HL-60/S4 treated with retinoic acid at 250 ng/mL for 4 days and 3 days (cell line): ENCODE data around the gene CPT1C.

Experiments
- in situ Hi-C: fragments of 300-500 bp; cut with MboI; formaldehyde crosslinking; loops from 2 replicates; pipeline ENCODE4 v1.7.0; 2022; ENCODE audit warnings: low sequenced_read_pairs

CPT1C gene

DNA sequence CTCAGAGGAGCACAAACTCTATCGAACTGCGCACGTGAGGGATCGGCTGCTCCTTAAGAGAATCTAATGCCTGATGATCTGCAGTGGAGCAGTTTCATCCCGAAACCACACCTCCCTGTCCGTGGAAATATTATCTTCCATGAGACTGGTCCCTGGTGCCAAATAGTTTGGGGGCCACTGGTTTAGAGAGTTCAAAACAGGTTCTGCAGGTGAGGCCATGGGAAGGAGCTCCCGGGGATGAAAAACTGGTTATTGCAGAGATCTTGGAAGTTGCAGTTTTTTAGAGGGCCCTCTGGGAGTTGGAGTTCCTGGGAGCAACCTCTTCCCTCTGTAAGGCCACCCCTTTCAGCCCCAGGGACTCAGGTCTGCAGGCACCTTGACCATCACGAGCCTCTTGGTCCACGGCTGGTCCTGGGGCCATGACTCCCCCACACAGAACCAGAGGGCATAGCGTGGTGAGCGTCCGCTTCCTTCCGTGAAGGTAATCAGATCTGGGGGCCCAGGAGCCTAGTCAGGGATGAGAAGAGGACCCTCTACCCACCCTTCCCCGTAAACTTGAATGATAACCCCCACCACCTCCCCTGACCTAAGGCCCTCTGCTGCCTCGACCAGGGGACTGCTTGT is 30.5 kb upstream of the CPT1C start:
- in situ Hi-C loops = no loop called here

DNA sequence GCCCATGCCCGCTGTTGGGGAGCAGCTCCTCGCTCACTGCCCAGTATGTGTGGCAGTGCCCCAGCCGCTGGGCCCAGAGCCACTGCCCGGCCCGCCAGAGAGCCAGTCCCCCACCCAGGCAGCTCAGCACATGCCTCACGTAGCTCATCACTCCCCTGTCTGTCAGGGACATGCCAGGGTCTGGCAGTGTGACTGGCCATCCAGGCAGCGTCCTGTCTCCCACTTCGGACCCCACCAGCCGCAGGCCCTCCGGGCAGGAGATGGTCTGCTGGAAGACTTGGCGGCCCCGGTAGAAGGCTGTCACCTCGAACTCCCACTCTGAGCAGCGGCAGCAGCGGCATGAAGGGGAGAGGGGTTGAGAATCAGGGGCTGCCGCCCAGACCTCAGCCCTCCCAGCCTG is 28.9 kb upstream of the CPT1C start:
- in situ Hi-C loops = no loop called here

DNA sequence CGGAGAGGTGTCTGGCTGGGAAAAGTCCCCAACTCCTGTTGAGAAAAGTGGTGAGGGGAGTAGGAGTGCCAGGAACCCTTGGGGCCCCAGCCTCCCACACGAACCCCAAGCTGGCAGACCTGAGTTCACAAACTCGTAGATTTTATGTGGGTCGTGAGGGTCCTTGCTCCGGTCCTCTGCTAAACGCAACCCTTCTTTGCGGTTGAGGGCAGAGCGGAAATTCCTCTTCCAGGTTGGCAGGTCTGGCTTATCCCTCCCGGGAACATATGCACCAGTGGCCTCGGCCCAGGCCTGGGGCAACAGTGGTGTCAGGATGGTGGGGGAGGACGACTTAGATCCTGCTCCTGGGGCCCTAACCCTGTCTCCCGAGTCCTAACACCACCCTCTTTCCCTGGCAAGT is 27.7 kb upstream of the CPT1C start:
- in situ Hi-C loops = no loop called here

DNA sequence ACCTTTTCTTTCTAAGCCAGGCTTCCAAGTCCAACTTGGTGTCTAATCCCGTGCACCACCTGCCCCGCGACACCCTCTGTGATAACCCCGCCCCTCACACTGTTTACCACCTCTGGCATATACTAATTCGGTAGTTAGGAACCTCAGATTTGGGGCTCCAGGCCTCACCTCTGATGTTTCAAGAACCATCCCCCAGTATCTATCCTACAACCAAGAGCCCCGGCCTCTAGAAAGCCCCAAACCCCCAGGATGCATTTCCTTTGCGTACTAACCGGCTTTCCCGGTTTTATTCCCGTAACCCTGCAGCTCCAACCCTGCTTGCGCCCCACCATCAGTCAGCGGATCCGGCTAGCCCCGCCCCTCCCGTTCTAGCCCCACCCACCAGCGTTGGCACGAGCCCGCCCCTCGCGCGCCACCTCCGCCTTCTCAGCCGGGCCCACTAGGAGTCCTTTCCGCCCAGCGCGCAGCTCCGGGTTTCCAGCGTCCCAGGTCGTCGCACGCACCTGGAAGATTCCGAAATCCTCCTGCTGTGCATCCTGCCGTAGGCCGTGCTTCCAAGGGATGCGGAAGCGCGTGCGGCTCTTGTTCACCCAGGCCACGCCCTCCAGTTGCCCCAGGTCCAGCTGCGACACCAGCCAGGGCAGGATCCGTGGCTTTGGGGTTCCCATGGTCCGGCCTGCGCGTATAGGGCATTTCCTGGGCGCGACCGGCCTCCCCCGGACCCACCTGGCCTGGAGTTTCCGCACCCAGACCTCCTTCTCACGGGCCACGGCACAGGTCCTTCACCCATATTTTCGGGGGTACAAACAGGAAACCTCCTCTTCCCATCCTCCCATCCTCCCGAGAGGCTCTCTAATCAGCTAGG is 26.5 kb upstream of the CPT1C start:
- in situ Hi-C loops = no loop called here

DNA sequence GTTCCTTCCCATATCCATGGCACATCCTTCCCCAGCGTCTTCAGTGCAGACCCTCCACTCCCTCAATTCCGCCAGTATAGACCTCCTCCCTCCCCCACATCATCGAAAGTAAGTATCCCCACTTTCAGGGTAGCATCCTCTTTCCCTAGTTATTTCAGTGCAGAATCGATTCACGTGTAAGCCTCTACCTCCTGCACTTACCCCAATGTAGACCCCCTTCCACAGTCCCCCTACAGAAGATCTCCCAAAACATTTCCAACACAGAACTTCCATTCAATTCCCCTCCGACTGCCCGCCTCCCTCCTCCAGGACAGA is 25.9 kb upstream of the CPT1C start:
- in situ Hi-C loops = no loop called here

DNA sequence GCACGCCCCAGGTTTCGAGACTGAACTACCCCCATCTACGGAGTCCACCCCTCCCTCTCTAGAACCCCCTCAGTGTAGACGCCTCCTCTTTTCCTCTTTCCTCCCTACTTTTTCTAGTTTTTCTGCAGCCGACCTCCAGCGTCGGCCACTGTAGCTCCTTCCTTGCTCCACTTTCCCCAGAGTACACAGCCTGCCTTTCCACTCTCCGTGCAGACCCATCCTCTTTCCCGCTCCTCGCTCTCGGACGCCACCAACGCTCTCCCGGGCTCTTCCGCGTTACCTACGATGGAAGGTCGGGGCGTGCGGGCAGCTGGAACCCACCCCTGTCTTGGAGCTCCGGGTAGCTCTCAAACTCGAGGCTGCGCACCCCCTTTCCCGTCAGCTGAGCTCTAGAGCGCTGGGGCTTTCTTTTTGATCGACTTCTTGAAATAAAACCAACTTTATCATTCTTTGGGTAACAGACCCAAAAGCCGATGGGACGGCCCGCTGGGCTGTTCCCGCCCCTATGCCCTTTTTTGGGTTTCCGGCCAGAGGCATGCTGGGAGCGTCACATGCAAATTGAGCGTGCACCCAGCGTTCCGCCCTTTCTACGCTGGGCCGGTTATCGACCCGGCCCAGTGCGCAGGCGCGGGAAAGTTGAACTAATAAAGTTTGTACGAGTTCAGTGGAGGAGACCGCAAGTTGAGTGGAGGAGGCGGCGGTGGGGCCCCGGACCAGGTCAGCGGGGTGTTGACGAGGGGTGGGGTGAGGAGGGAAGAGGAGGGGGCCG is 25.4 kb upstream of the CPT1C start, which contains the start of the genes BCL2L12 and IRF3:
Gene BCL2L12, plus strand, starts transcription at position 583 of the 769 bp plus-strand sequence. CDS start 760 bp downstream, outside the sequence.
Gene IRF3, minus strand, starts transcription at position 507 of the 769 bp plus-strand sequence. CDS start 1,019 bp downstream, outside the sequence.
- in situ Hi-C loops = no loop called here

DNA sequence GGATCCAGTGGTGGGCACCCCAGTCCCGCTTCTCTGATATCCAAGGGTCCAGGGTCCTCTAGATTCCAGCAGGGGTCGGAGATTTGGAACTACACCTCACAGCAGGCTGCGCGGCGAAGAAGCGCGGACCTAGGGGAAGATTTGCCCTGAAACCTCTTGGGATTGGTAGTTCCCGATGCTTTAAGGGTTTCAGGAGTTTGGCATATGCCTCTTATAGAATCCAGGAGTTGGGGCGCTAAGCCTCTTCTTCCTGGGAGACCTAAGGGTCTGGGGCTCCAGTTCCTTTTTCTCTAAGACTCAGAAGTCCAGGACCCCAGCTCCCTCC is 24.8 kb upstream of the CPT1C start:
- in situ Hi-C loops = no loop called here

DNA sequence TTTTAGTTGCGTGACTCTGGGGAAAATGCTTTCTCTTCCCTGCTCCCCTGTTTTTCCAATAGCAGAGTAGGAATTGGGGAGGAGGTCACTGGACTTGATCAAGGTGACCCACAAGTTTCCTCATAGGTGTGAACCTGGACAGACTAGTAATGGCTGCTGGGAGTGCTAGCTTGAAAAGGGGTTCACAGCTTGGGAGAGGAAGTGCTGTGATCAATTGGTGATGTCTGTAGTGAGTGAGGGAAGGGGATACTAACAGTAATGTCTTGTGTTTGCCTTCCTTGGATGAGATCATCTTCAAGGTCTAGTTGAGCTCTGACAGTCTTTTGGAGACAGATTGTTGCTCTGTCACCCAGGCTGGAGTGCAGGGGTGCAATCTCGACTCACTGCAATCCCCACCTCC is 23.4 kb upstream of the CPT1C start:
- in situ Hi-C loops = no loop called here

DNA sequence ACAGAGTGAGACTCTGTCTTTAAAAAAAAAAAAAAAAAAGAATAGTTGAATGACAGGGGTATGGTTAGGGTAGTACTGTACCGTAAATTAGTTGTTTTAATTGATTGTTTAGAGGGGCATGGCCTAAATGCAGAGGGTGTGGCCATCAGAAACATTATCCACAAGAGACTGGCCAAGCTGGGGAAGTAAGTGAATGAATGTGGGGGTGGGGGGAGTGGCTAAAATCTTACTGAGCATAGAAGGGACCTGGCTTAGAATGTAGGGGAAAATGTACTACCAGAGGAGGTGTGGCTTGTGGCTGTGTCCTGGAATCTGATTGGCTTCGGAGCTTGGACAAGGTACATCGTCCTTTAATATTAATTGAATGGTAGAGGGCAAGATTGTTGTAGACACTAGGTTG is 21.4 kb upstream of the CPT1C start:
- in situ Hi-C loops = no loop called here

DNA sequence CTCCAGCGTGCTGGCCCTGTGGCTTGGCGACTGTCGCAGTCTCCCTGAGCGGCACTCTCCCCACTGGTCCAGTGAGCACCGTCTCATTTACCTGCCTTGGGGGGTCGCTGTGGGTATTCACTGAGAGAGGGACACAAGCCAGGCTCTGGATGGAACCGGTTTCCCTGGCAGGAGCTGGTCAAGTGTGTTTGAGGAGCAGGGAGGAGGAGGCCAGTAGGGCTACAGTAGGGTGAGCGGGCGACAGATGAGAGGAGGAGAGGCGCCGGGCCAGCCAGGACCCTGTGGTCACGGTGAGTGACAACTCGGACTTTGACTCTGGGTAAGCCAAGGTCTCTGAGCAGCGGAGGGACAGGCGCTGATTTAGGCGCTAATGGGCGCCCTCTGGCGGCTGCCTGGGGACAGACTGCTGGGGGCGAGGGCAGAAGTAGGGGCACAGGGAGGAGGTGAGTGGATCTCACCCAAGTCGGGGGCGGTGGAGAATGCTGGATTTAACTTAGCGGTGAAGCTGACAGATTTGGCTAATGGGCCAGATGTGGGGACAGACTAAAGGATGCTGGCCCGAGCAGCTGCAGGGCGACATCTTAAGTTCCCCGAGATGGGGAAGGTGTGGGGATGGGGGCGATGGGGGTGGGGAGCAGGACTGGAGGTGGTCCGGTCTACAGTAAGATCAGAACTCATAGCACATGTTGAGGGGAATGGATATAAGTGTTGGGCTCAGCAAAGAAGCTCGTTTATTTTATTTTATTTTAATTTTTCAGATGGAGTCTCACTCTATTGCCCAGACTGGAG is 18.6 kb upstream of the CPT1C start:
- in situ Hi-C loops = no loop called here

DNA sequence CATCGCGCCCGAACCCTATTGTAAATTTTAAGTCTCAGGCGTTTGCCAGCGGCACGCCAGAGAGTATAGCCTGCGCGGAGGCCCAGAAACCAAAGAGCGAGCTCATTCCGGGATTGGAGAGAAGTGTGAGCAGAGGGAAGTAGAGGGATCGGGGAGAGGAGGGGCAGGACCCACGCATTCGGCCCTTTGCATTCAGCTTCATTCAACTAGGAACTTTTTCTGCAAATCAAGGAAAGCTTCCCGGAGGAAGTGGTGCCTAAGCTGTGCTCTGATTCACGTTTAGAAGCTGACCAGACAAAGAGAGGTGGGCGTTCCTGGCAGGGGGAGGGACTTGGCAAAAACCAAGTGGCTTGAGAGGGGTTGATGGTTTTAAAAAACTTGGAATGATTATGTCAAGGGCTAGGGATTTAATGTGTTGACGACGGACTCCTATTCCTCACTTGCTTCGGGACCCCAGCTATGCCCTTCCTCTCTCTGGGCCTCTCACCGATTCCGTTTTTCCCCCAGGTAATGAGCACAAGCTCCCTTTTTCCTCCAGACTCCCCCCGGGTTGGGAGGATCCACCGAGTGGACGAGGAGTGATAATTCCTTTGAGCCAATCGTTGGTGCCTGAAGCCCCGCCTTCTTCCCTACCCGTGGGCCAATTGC is 14.7 kb upstream of the CPT1C start:
- in situ Hi-C loops = no loop called here

DNA sequence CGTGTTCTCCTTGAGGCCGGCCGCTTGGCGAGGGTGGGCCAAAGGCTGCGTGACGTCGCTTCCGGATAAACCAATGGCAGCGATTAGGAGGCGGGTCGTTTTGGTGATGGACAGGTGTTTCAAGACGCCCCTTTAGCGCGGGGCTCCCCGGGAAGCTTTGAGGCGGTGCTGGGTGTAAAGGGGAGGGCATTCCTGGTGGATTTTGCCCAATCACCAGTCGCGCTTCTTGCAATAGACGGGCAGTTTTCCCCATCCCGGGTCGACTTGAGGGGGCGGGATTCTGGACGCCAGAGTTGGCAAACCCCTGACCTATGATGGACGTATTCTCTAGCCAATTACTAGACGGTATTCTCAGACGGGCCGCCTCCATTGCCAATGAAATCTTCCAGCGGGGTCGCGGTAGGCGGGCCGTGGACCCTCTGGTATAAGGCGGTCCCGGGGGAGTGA is 14.1 kb upstream of the CPT1C start:
- in situ Hi-C loops = no loop called here

DNA sequence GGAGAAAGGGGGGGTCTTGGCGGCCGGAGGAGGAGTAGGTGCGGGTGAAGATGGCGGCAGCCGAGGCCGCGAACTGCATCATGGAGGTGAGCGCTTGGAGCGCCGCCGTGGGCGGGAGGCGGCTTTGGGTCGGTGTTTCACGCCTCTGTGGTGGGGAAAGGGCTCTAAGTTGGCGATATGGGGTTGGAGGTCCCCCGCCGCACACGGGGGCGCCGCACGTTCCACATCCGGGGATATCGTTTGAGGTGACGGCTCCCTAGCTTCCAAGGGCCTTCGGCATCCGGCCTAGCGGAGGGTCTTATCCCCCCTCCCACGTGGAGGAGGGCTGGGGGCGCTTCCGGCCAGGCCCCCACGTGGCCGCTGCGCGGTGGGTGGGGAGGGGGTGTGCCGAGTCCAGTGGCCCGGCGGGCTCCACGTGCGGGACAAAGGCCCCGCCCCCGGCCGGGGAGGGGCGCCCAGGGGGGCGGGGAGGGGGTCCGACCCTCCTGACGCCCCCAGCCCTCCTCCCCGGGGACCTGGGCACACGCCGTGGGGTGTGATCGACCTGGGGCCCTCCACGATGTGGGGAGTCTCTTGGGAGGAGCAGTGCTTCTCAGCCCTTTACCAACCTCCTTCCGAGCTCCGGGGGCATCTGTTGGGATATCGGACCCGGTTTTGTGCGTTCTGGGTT is 13.6 kb upstream of the CPT1C start, which contains the start of gene PRMT1:
Gene PRMT1, plus strand, starts transcription at position 41 of the 670 bp plus-strand sequence. Its CDS starts 10 bp downstream, at position 51.
- in situ Hi-C loops = no loop called here

DNA sequence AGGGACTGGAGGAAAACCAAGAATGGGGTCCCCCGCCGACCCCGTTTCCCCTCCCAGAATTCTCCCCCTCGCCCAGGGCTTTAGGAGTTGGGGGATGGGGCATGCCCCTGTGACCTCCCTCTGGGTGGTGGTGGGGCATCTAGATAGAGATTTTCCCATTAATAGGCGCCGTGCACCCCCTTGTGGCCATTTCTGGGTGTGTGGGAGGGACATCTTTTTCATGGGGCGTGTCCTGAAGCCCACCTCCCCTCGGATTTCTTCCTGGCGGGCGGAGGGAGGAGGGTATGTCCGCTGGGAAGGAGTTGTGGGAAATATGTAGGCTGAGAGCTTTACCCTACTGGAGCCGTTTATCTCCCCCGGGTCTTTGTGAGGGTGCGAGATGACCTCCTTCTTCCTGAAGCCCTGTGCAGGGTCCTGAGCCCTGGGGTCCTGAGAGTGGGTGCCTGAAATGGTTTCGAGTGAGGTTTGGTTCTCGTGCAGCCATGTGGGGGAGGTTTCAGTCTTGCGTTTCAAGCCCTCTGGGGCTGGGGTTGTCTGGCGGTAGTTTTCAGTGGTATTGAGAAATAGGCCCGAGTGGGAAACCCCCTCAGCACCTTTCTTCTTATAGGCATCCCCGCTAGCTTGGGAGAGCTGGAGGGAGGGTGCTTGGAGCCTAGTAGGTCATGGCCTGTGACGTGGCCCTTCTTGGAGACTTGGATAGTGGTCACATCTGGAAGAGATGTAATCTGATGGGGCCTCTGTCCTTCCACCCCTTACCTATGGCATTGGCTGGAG is 12.8 kb upstream of the CPT1C start:
- in situ Hi-C loops = no loop called here

DNA sequence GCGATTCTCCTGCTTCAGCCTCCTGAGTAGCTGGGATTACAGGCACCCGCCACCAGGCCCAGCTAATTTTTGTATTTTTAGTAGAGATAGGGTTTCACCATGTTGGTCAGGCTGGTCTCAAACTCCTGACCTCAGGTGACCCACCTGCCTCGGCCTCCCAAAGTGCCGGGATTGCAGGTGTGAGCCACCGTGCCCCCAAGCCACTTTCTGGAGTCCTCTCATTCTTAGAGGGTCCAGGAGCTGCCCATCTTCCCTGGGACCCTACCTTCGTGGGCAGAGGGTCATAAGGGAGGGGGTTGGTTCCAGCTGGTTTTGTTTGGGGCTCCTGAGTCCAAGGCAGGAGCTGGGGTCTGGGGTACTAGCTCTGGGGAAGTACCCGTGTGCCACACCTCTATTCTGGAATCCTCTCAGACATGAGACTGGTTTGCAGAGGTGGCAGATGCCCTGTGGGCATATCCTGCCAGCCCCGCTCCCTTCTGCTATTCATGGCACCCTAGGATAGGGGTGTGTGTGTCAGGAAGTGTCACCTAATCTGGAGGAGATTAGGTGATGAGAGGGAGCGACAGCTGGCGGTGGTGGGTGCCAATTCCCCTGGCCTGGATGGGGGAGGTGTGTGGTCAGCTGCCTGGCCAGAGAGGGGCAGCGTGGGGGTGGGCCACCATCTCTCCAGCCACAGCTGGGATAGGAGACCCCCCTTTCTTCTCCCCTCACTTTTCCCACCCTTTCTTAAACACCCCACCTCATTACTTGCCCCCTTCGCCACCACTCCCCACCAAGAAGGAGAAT is 11.7 kb upstream of the CPT1C start:
- in situ Hi-C loops = no loop called here

DNA sequence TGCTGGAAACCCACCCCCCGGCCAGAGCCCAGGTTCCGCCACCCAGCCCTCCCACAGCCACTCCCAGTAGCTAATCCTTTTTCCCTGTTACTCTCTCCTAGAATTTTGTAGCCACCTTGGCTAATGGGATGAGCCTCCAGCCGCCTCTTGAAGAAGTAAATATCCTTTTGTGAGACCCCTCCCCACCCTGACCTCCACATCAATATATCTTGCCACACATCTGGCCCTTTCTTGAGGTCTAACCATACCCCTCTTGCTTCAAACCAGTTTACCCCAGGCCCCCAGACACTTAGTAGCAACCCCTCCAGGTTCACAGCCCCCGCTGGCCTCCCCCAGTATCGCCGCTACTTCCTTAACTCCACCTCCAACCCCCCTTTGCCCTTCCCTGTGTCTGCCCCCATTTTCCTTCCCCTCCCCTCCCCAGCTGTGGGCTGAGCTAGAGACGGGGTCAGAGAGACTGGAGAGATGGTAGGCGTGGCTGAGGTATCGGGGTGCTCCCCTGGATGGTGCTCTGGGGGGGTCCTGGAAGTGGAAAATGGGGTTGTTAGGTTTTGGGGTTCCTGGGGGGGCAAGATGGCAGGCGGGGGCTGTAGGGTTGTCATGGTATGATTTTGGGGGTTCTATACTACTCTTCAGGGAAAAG is 11.0 kb upstream of the CPT1C start:
- in situ Hi-C loops = no loop called here

DNA sequence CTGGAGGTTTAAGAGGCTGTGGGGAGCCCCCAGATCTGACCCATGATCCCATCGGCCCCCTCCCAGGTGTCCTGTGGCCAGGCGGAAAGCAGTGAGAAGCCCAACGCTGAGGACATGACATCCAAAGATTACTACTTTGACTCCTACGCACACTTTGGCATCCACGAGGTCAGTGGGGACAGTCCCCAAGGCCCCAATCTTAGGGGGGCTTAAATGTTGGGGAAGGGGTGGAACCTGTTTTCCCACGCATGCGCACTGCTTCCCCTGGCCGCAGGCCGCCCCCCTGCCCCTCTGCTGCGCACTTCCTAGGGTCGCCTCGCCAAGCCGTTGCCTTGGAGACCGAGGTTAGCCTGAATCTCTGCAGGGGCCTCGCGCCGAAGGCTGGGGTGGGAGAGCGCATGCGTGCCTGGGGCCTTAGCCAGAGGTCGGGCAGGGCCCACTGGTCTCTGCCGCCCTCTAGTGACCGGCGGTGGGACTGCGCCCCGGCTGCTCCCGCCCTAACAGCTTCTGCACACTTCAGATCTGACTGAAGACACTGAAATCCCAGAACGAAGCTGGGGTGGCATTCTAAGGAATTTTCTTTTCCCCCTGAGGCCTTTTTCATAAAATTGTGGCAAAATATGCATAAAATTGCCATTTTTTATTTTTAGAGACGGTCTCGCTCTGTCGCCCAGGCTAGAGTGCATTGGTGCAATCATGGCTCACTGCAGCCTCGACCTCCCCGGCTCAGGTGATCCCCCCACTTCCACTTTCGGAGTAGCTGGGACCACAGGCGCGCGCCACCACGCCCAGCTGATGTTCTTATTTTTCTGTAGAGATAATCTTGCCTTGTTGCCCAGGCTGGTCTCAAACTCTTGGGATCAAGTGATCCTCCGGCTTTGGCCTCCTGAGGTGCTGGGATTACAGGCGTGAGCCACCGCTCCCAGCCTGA is 10.2 kb upstream of the CPT1C start:
- in situ Hi-C loops = no loop called here
